Activated T-helper 2 cell treated with anti-CD3 and anti-CD28 coated beads, Interferon-gamma antibody, Interleukin-2, Interleukin-4, amounts not matched to agents 10 μg/mL and 5 μg/mL and 100 μg/mL, durations not matched to agents 14 hours and 24 hours and 36 hours (primary cell): ENCODE results near the gene PMM1. TPM values are rescaled to one million over a fixed set of nuclear protein-coding genes. Genes with fewer than 3 reads are reported as not detected.

Source experiments
- total RNA-seq: library from RNA; stranded (reverse); gene quantifications from 2 replicates; pipeline ENCODE4 v1.2.3, GENCODE V29; 2022

The PMM1 gene
- total RNA-seq, 1 donor from 2014 or later = 23.4 TPM

Other genes with a start within 250 kb of the PMM1 start
- 1.7 and 1.9 TPM in 2 replicates for gene TEF, start 207.9 kb downstream of the PMM1 start, total RNA-seq
- gene TOB2, start 143.0 kb downstream of the PMM1 start, total RNA-seq = 41.2 and 44.2 TPM in 2 replicates
- gene PHF5A, start 121.1 kb downstream of the PMM1 start, total RNA-seq = 72.1 and 74.3 TPM in 2 replicates
- 94.1 and 96.1 TPM in 2 replicates for gene ACO2, start 120.7 kb downstream of the PMM1 start, total RNA-seq
- 28.6 and 33.2 TPM in 2 replicates for gene POLR3H, start 45.4 kb downstream of the PMM1 start, total RNA-seq
- gene CSDC2, start 28.8 kb downstream of the PMM1 start, total RNA-seq = not detected in 2 replicates
- gene DESI1, start 31.2 kb upstream of the PMM1 start, total RNA-seq = 57.3 and 58.5 TPM in 2 replicates
- gene XRCC6, start 31.5 kb upstream of the PMM1 start, total RNA-seq = 420 and 421 TPM in 2 replicates
- 270 and 284 TPM in 2 replicates for gene SNU13, start 99.0 kb upstream of the PMM1 start, total RNA-seq
- gene MEI1, start 109.7 kb upstream of the PMM1 start, total RNA-seq = 24.6 and 26.1 TPM in 2 replicates
- gene CCDC134, start 210.8 kb upstream of the PMM1 start, total RNA-seq = 17.4 and 19.6 TPM in 2 replicates
- gene SREBF2, start 243.3 kb upstream of the PMM1 start, total RNA-seq = 191 and 202 TPM in 2 replicates